Measurements from ENCODE around the gene PNPLA2.

PNPLA2 gene

GRCh38 chr11:832529-833113 lies 13.9 kb downstream of the PNPLA2 start, which contains the start of gene CD151:
TSS of gene CD151 (plus strand) at chr11:832952. CDS start at chr11:836070, 3,118 bp downstream.
- DNase-seq = peak; percentile 59 to 72

- DNase-seq = peak; percentile 24 to 57
Measured at GRCh38 chr11:833114-833791, 14.5 kb downstream of the PNPLA2 start.

- DNase-seq = peak in 1 of 2 donors; percentile 48
Measured at GRCh38 chr11:833849-834311, 15.2 kb downstream of the PNPLA2 start.

GRCh38 chr11:834371-835316 lies 15.9 kb downstream of the PNPLA2 start:
- peak; percentile 30 to 50 for DNase-seq

DNA sequence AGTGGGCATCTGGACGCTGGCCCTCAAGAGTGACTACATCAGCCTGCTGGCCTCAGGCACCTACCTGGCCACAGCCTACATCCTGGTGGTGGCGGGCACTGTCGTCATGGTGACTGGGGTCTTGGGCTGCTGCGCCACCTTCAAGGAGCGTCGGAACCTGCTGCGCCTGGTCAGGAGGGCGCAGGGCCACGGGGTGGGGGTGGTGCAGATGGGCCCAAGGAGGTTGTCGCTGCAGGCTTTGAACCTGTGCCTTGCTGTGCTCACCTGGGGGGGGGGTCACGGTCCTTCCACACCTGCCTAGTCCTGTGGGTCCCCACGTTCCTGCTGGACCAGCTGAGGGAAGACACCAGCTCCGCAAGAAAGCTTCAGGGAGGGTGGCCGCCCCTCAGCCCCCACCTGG lies 17.6 kb downstream of the PNPLA2 start:
- no peak for DNase-seq

DNA sequence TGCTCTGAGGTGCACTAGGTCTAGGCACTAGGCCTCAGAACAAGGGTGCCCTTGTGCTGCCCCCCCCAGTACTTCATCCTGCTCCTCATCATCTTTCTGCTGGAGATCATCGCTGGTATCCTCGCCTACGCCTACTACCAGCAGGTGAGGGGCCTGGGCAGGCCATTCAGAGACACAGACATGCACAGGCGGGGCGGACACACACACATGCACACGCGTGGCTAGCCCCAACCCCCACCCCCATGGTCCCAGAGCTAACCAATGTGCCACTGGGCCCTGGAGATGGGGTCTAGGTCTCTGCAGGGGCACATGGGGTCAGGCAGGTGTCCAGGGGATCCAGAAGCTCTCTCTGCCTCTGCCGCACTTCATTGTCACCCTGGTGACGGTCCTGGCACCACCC lies 18.0 kb downstream of the PNPLA2 start:
- no peak for DNase-seq

DNA sequence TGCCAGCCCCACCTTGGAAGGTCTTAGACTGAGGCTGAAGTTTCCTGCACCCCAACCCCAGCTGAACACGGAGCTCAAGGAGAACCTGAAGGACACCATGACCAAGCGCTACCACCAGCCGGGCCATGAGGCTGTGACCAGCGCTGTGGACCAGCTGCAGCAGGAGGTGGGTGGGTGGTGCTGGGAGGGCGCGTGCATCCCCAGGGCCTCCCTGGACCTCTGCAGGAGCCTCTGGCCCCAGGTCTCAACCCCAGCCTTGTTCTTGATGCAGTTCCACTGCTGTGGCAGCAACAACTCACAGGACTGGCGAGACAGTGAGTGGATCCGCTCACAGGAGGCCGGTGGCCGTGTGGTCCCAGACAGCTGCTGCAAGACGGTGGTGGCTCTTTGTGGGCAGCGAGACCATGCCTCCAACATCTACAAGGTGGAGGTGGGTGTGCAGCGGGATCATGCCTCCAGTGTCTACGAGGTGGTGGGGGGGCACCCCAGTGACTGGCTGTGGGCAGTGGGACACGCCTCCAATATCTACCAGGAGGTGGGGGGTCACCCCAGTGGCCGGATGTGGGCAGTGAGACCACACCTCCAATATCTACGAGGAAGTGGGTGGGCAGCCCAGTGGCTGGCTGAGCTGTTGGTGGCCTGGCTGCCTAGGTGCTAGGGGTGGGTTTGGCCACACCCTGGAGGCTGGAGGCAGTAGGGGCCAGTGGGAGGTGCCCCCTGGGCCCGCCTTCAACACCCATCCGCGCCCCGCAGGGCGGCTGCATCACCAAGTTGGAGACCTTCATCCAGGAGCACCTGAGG lies 18.7 kb downstream of the PNPLA2 start:
- DNase-seq = no peak

DNA sequence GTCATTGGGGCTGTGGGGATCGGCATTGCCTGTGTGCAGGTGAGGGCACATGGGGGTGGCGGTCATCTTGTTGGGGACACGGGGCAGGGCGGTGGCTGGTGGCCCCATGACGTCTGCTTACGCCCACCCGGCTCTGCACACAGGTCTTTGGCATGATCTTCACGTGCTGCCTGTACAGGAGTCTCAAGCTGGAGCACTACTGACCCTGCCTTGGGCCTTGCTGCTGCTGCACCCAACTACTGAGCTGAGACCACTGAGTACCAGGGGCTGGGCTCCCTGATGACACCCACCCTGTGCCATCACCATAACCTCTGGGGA lies 19.2 kb downstream of the PNPLA2 start:
- DNase-seq = no peak

DNA sequence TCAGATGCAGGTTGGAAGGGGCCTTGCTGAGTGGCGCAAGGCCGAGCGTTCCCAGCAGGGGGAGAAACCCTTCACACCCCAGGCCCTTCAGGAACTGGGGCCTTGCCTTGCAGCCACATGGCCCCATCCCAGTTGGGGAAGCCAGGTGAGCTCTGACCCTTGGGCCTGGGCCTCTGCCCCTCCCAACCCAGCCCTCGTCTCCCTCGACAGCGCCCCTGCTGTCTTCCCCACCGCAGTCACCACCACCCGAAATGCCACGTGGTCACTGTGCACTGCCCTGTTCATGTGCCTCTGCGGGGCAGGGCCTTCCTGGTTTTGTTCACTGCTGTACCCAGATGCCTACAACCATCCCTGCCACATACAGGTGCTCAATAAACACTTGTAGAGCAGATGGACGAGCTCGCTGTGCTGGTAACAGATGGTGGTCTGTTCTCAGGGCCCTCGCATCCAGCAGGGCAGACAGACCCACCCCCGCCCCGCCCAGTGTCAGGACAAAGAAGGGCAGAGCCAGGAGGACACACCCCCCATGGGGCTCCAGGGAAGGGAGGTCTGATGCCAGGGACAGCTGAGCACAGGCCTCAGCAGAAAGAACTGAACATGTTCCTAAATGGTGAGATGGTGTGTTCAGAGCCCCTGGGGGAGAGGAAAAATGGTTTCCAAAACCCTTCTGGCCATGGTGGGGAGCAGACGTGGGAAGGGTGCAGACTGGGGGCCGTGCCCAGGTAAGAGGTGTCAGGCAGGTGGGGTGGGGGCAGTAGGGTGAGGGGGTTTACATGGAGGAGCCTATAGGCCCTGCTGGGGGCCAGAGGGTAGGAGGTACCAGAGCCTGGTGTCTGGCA lies 19.9 kb downstream of the PNPLA2 start:
- no peak for DNase-seq

GRCh38 chr11:839280-839623 lies 20.5 kb downstream of the PNPLA2 start:
- no peak for DNase-seq

DNA sequence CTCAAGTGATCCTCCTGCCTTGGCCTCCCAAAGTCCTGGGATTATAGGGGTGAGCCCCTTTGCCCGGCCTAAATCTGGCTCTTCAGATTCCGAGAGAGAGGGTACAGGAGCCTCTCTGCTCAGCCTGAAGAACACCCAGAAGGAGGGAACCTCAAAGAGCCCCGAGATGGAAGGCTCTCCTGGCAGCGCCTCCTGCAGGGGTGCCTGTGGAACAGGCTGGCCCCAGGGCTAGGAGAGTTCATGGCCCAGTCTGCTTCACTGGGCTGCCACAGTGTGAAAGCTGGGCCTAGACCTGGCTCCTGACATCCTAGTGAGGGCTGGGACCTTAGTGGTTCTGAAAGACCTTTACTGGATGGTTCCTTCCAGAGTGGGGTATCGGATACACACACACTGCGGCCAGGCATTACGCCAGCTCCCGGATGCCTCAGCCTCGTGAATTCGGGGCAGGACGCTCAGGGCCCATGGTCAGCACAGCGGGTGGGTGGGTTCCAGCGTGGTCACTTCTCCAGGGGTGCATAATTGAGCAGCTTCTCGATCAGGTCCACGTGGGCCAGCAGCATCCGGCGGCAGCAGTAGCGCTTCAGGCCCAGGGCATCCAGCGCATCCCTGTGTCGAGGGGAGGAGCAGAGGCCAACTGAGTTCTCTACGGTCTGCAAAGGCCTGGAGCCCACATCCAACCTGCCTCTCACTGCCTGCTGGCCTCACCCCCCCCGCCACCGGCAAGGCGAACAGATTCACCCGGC lies 21.3 kb downstream of the PNPLA2 start:
- DNase-seq = peak in 1 of 2 donors; percentile 17

DNA sequence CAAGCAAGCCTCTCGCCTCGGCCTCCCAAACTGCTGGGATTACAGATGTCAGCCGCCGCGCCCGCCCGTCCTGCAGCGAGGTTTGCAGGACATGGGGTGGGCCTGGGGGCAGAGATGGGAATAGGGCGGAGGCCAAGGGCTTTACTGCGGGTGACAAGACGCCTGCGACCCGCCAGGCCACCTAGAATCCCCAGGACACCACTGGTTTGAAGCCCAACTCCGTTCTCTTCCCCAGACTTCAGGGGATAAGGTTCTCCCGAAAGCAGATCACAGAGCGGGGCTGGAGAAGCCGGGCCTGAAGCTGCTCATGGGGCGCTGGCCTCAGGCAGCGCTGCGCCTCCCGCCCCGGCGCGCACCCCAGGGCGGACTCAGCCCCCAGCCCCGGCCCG lies 23.3 kb downstream of the PNPLA2 start:
- peak in 1 of 2 donors; percentile 37 for DNase-seq

GRCh38 chr11:842370-843002 lies 23.8 kb downstream of the PNPLA2 start, which contains the start of the genes POLR2L and TSPAN4:
TSS of gene POLR2L (minus strand) at chr11:842529. CDS start at chr11:842508, 21 bp downstream.
TSS of gene TSPAN4 (plus strand) at chr11:842852. CDS start at chr11:850305, 7,453 bp downstream.
- peak; percentile 82 to 90 for DNase-seq

DNA sequence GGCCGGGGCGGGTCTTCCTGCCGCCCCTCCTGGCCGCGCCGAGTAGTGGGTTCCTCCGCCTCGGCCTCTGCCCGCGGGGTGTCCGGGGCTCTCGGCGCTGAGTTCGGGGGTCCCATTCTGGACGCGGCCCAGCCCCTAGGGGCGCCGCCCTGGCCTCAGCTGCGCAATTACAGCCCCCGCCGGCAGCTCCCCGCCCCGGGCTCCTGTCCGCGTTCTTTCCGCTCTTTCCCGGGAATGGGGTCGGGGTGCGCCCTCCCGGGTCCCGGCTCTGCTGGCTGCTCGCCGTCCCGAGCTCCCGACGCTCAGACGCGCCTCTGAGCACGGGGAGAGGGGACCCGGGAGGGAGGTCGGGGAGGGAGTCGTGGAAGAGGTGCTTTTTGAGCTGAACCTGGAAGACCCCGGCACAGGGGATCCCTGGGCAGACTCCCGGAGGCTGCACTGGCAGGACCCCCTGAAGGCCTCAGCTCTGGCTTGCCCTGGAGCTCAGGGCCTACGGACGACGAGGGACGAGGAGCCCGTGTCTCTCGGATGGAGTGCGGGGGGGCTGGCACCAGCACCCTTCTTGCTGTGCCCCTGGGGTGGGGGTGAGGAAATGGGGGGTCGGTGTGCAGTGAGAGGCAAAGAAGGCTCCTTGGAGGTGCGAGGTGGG lies 24.5 kb downstream of the PNPLA2 start:
- no peak for DNase-seq

- peak; percentile 69 to 75 for DNase-seq
Measured at GRCh38 chr11:843818-844692, 25.3 kb downstream of the PNPLA2 start.

GRCh38 chr11:844693-845644 lies 26.3 kb downstream of the PNPLA2 start:
- DNase-seq = peak; percentile 44 to 52

- no peak for DNase-seq
Measured at GRCh38 chr11:845872-846495, 27.3 kb downstream of the PNPLA2 start.
